Trophoblast cell (in vitro differentiated cells and primary cell): Measurements from ENCODE around the gene PDCD4.
A peak's percentile ranks its signal among the peaks of the same experiment; 100 is the strongest.

ENCODE experiments used
- DNase-seq, 2 donors: peaks; one replicate each; pipeline ENCODE4 v3.0.0-alpha.2; 2016
- H2AFZ ChIP-seq: 2 replicates; pipeline ENCODE4 v1.6.1; 2013; ENCODE audit warnings: low read length, moderate library complexity, mild to moderate bottlenecking; ENCODE audit not compliant: insufficient read depth, poor library complexity
- H2AK5ac ChIP-seq: 2 replicates; pipeline ENCODE4 v1.6.1; 2013; ENCODE audit warnings: mild to moderate bottlenecking, low read length
- H2BK120ac ChIP-seq: 2 replicates; pipeline ENCODE4 v1.6.1; 2013; ENCODE audit warnings: low read length, mild to moderate bottlenecking, moderate library complexity; ENCODE audit not compliant: insufficient read depth, poor library complexity
- H2BK12ac ChIP-seq: 2 replicates; pipeline ENCODE4 v1.6.1; 2013; ENCODE audit warnings: mild to moderate bottlenecking, low read length, moderate library complexity
- H2BK5ac ChIP-seq: 2 replicates; pipeline ENCODE4 v1.6.1; 2013; ENCODE audit warnings: low read length, low read depth, moderate library complexity, mild to moderate bottlenecking; ENCODE audit not compliant: poor library complexity
- H3K14ac ChIP-seq: 2 replicates; pipeline ENCODE4 v1.6.1; 2013; ENCODE audit warnings: mild to moderate bottlenecking, low read length
- H3K18ac ChIP-seq: 2 replicates; pipeline ENCODE4 v1.6.1; 2013; ENCODE audit warnings: mild to moderate bottlenecking, low read length
- H3K23ac ChIP-seq: 2 replicates; pipeline ENCODE4 v1.6.1; 2013; ENCODE audit warnings: low read length
- H3K27ac ChIP-seq: 2 replicates; pipeline ENCODE4 v1.5.1; 2013; ENCODE audit warnings: low read depth, mild to moderate bottlenecking, inconsistent platforms, low read length, moderate library complexity
- H3K27me3 ChIP-seq: 2 replicates; pipeline ENCODE4 v1.6.1; 2013; ENCODE audit warnings: inconsistent platforms, mild to moderate bottlenecking, low read length, moderate library complexity; ENCODE audit not compliant: insufficient read depth
- H3K36me3 ChIP-seq, 2 experiments: 1 replicate in 1 of 2; 2 replicates in 1 of 2; pipeline ENCODE4 v1.6.1; 2013; ENCODE audit warnings: low read length in 2 of 2, mild to moderate bottlenecking in 2 of 2, moderate library complexity in 1 of 2; ENCODE audit not compliant: insufficient read depth in 2 of 2, control insufficient read depth in 1 of 2
- H3K4ac ChIP-seq: 2 replicates; pipeline ENCODE4 v1.6.1; 2013; ENCODE audit warnings: low read depth, mild to moderate bottlenecking, low read length, moderate library complexity
- H3K4me1 ChIP-seq, 2 experiments: 1 replicate in 1 of 2; 2 replicates in 1 of 2; pipeline ENCODE4 v1.6.1; 2013; ENCODE audit warnings: low read length in 2 of 2, mild to moderate bottlenecking in 2 of 2, moderate library complexity in 1 of 2; ENCODE audit not compliant: insufficient read depth in 2 of 2, control insufficient read depth in 1 of 2
- H3K4me2 ChIP-seq: 2 replicates; pipeline ENCODE4 v1.6.1; 2013; ENCODE audit warnings: inconsistent platforms, mild to moderate bottlenecking, low read length, moderate library complexity
- H3K4me3 ChIP-seq: 2 replicates; pipeline ENCODE4 v1.5.1; 2013; ENCODE audit warnings: mild to moderate bottlenecking, low read depth, low read length, inconsistent platforms
- H3K79me1 ChIP-seq: one replicate; pipeline ENCODE4 v1.6.1; 2013; ENCODE audit warnings: low read length
- H3K79me2 ChIP-seq: 2 replicates; pipeline ENCODE4 v1.6.1; 2013; ENCODE audit warnings: low read length, mild to moderate bottlenecking; ENCODE audit not compliant: control insufficient read depth, insufficient read depth, poor library complexity
- H3K9ac ChIP-seq: 2 replicates; pipeline ENCODE4 v1.6.1; 2013; ENCODE audit warnings: mild to moderate bottlenecking, low read length
- H3K9me3 ChIP-seq: 2 replicates; pipeline ENCODE4 v1.6.1; 2013; ENCODE audit warnings: low read depth, mild to moderate bottlenecking, control low read depth, inconsistent platforms, low read length; ENCODE audit not compliant: insufficient read depth
- H4K12ac ChIP-seq: 2 replicates; pipeline ENCODE4 v1.6.1; 2013; ENCODE audit warnings: low read depth, mild to moderate bottlenecking, low read length, moderate library complexity
- H4K8ac ChIP-seq: 2 replicates; pipeline ENCODE4 v1.6.1; 2013; ENCODE audit warnings: low read depth, mild to moderate bottlenecking, low read length, moderate library complexity
- H4K91ac ChIP-seq: one replicate; pipeline ENCODE4 v1.6.1; 2013; ENCODE audit warnings: low read depth, mild to moderate bottlenecking, low read length, moderate library complexity
- WGBS: extraction: QIAGEN DNeasy Blood & Tissue Kit; methylation state at CpG from one replicate; pipeline ENCODE4 v1.1.7; 2013; ENCODE audit warnings: missing lambda C conversion rate; ENCODE audit not compliant: insufficient read length, insufficient coverage; ENCODE audit errors: extremely low coverage; 5-methylcytosine and 5-hydroxymethylcytosine counted together

Gene PDCD4

GRCh38 chr10:110932505-110933180 is 60.9 kb downstream of the PDCD4 start:
- no CpG with 5 or more reads among the region's 1 CpG for WGBS

GRCh38 chr10:110936757-110937156 is 65.0 kb downstream of the PDCD4 start:
- no peak overlapping the region for H2BK120ac ChIP-seq
- no peak overlapping the region for H3K27ac ChIP-seq
- no peak overlapping the region for H3K23ac ChIP-seq
- H3K9ac ChIP-seq: no peak overlapping the region
- H4K12ac ChIP-seq: no peak overlapping the region
- H3K4ac ChIP-seq: peak overlapping the region; percentile 75
- no peak overlapping the region for H2BK12ac ChIP-seq
- H3K14ac ChIP-seq: no peak overlapping the region
- peaks cover 1% of the 10 kb centered on the region for H3K9me3 ChIP-seq
- WGBS: no CpG with 5 or more reads among the region's 18 CpGs
- peaks cover 3% of the 10 kb centered on the region for H3K79me2 ChIP-seq
- H3K4me3 ChIP-seq: no peak overlapping the region
- no peak overlapping the region for H2AK5ac ChIP-seq
- H4K91ac ChIP-seq: no peak overlapping the region
- H4K8ac ChIP-seq: no peak overlapping the region
- H3K4me1 ChIP-seq: no peaks in the 10 kb centered on the region
- DNase-seq: no peak
- no peaks in the 10 kb centered on the region for H3K79me1 ChIP-seq
- no peaks in the 10 kb centered on the region for H3K36me3 ChIP-seq
- no peak overlapping the region for H2AFZ ChIP-seq
- H3K4me2 ChIP-seq: no peak overlapping the region
- no peak overlapping the region for H3K18ac ChIP-seq
- no peak overlapping the region for H2BK5ac ChIP-seq
- no peaks in the 10 kb centered on the region for H3K27me3 ChIP-seq

More at GRCh38 chr10:110932505-110933180, 60.9 kb downstream of the PDCD4 start:
- no peak overlapping the region for H3K23ac ChIP-seq
- H2BK120ac ChIP-seq: no peak overlapping the region
- H3K79me1 ChIP-seq: no peaks in the 10 kb centered on the region
- H4K91ac ChIP-seq: no peak overlapping the region
- H3K4me3 ChIP-seq: no peak overlapping the region
- H4K12ac ChIP-seq: no peak overlapping the region
- no peak overlapping the region for H3K27ac ChIP-seq
- no peak overlapping the region for H2BK12ac ChIP-seq
- no peak overlapping the region for H2AFZ ChIP-seq
- H3K9me3 ChIP-seq: peaks cover 1% of the 10 kb centered on the region
- H3K4me1 ChIP-seq: no peaks in the 10 kb centered on the region
- H3K4ac ChIP-seq: no peak overlapping the region
- no peaks in the 10 kb centered on the region for H3K27me3 ChIP-seq
- peaks cover 4% of the 10 kb centered on the region for H3K79me2 ChIP-seq
- no peak overlapping the region for H3K9ac ChIP-seq
- H3K14ac ChIP-seq: no peak overlapping the region
- H3K18ac ChIP-seq: no peak overlapping the region
- no peak overlapping the region for H2BK5ac ChIP-seq
- H3K36me3 ChIP-seq: no peaks in the 10 kb centered on the region
- peak in 1 of 2 donors; percentile 53 for DNase-seq
- no peak overlapping the region for H3K4me2 ChIP-seq
- no peak overlapping the region for H4K8ac ChIP-seq
- H2AK5ac ChIP-seq: no peak overlapping the region

GRCh38 chr10:110939419-110939818 is 67.7 kb downstream of the PDCD4 start:
- H3K9ac ChIP-seq: no peak overlapping the region
- no peak overlapping the region for H2BK120ac ChIP-seq
- no peak overlapping the region for H3K18ac ChIP-seq
- no peaks in the 10 kb centered on the region for H3K4me1 ChIP-seq
- H3K79me2 ChIP-seq: peaks cover 1% of the 10 kb centered on the region
- no peaks in the 10 kb centered on the region for H3K9me3 ChIP-seq
- H2BK12ac ChIP-seq: no peak overlapping the region
- H3K4me2 ChIP-seq: no peak overlapping the region
- H3K27ac ChIP-seq: no peak overlapping the region
- no peaks in the 10 kb centered on the region for H3K36me3 ChIP-seq
- H3K27me3 ChIP-seq: no peaks in the 10 kb centered on the region
- H3K23ac ChIP-seq: no peak overlapping the region
- no peak for DNase-seq
- no peak overlapping the region for H4K8ac ChIP-seq
- no peak overlapping the region for H2AFZ ChIP-seq
- H3K14ac ChIP-seq: no peak overlapping the region
- H3K4ac ChIP-seq: peak overlapping the region; percentile 55
- H3K4me3 ChIP-seq: no peak overlapping the region
- no CpG with 5 or more reads among the region's 4 CpGs for whole genome bisulfite sequencing
- no peak overlapping the region for H2BK5ac ChIP-seq
- H2AK5ac ChIP-seq: no peak overlapping the region
- no peak overlapping the region for H4K12ac ChIP-seq
- no peak overlapping the region for H4K91ac ChIP-seq
- no peaks in the 10 kb centered on the region for H3K79me1 ChIP-seq

GRCh38 chr10:110944792-110945396 is 73.2 kb downstream of the PDCD4 start:
- no peak overlapping the region for H3K14ac ChIP-seq
- H2AFZ ChIP-seq: no peak overlapping the region
- peaks cover 0 to 2% of the 10 kb centered on the region in 2 experiments for H3K36me3 ChIP-seq
- peaks cover 3% of the 10 kb centered on the region in 2 experiments for H3K4me1 ChIP-seq
- no peaks in the 10 kb centered on the region for H3K27me3 ChIP-seq
- H4K12ac ChIP-seq: no peak overlapping the region
- H3K18ac ChIP-seq: no peak overlapping the region
- H3K4me3 ChIP-seq: no peak overlapping the region
- H3K27ac ChIP-seq: no peak overlapping the region
- H4K91ac ChIP-seq: no peak overlapping the region
- H3K9ac ChIP-seq: no peak overlapping the region
- peak overlapping the region; percentile 19 for H3K4ac ChIP-seq
- H3K23ac ChIP-seq: no peak overlapping the region
- H3K9me3 ChIP-seq: no peaks in the 10 kb centered on the region
- H2BK12ac ChIP-seq: no peak overlapping the region
- DNase-seq: peak in 1 of 2 donors; percentile 15
- WGBS: no CpG with 5 or more reads among the region's 5 CpGs
- no peak overlapping the region for H2BK120ac ChIP-seq
- H3K79me2 ChIP-seq: peaks cover 3% of the 10 kb centered on the region
- H2AK5ac ChIP-seq: no peak overlapping the region
- no peak overlapping the region for H4K8ac ChIP-seq
- H3K4me2 ChIP-seq: no peak overlapping the region
- H2BK5ac ChIP-seq: no peak overlapping the region
- no peaks in the 10 kb centered on the region for H3K79me1 ChIP-seq
